HL-60 (cell line): Measurements from ENCODE around the gene SLC5A4.

ENCODE experiments used
- DNase-seq, 2 experiments: peaks; one replicate each; pipeline ENCODE4 v3.0.0-alpha.2; 2010 to 2020; ENCODE audit warnings: low read depth in 1 of 2, low spot score in 1 of 2
- H3K27ac ChIP-seq: fragments of 250-450 bp; sonication (Bioruptor Pico); replicated peaks from 2 replicates; pipeline ENCODE4 v1.5.1; 2020; ENCODE audit warnings: mild to moderate bottlenecking, moderate library complexity
- H3K27me3 ChIP-seq: fragments of 250-450 bp; sonication (Bioruptor Pico); 2 replicates; pipeline ENCODE4 v1.5.1; 2021; ENCODE audit warnings: mild to moderate bottlenecking, moderate library complexity; ENCODE audit not compliant: insufficient read depth, poor library complexity, severe bottlenecking
- H3K4me3 ChIP-seq: replicated peaks from 2 replicates; pipeline ENCODE4 v1.5.1; 2011; ENCODE audit warnings: mild to moderate bottlenecking, control low read depth, low read length; ENCODE audit not compliant: insufficient read depth
- GABPA ChIP-seq: IDR thresholded peaks from 2 replicates; pipeline ENCODE4 v1.6.1; 2012; ENCODE audit warnings: low read depth
- POLR2AphosphoS5 ChIP-seq: IDR thresholded peaks from 2 replicates; pipeline ENCODE4 v1.6.1; 2012; ENCODE audit warnings: low read depth
- SPI1 ChIP-seq: IDR thresholded peaks from 2 replicates; pipeline ENCODE4 v1.6.1; 2012; ENCODE audit warnings: low read depth, mild to moderate bottlenecking, borderline replicate concordance
- TF ChIP-seq, protein P1 (sequence below): IDR thresholded peaks from 2 replicates; pipeline ENCODE4 v1.6.1; 2012; ENCODE audit warnings: low read depth; ENCODE audit not compliant: insufficient replicate concordance
- TF ChIP-seq, protein P2 (sequence below): IDR thresholded peaks from one replicate; pipeline ENCODE4 v1.5.1; 2011; ENCODE audit warnings: low read length, control low read depth, inconsistent platforms; ENCODE audit not compliant: insufficient read depth

Gene SLC5A4

DNA sequence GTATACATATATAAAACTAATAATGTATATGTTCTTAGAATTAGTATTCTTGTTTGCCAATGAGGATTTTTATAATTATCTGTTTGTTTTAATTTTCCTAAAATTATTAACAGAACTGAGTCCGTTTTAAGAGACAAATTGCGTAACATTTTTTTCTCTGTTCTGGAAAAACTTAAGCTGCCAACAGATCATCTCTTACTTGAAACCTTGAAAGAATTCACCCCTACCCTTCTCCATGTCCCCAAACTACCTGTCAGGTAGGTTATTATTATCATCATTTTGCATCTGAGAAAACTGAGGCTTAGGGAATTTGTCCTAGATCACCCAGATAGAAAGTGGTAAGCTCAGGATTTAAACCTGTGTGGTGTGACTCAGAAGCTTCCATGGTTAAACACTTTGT lies 14.7 kb downstream of the SLC5A4 start:
- no peak overlapping the region for H3K4me3 ChIP-seq
- H3K27me3 ChIP-seq: no peaks in the 10 kb centered on the region
- no peak for DNase-seq
- TF ChIP-seq, protein P1, sequence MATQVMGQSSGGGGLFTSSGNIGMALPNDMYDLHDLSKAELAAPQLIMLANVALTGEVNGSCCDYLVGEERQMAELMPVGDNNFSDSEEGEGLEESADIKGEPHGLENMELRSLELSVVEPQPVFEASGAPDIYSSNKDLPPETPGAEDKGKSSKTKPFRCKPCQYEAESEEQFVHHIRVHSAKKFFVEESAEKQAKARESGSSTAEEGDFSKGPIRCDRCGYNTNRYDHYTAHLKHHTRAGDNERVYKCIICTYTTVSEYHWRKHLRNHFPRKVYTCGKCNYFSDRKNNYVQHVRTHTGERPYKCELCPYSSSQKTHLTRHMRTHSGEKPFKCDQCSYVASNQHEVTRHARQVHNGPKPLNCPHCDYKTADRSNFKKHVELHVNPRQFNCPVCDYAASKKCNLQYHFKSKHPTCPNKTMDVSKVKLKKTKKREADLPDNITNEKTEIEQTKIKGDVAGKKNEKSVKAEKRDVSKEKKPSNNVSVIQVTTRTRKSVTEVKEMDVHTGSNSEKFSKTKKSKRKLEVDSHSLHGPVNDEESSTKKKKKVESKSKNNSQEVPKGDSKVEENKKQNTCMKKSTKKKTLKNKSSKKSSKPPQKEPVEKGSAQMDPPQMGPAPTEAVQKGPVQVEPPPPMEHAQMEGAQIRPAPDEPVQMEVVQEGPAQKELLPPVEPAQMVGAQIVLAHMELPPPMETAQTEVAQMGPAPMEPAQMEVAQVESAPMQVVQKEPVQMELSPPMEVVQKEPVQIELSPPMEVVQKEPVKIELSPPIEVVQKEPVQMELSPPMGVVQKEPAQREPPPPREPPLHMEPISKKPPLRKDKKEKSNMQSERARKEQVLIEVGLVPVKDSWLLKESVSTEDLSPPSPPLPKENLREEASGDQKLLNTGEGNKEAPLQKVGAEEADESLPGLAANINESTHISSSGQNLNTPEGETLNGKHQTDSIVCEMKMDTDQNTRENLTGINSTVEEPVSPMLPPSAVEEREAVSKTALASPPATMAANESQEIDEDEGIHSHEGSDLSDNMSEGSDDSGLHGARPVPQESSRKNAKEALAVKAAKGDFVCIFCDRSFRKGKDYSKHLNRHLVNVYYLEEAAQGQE: no peak
- TF ChIP-seq GABPA (no peak), POLR2AphosphoS5 (no peak), SPI1 (no peak)
- TF ChIP-seq, protein P2, sequence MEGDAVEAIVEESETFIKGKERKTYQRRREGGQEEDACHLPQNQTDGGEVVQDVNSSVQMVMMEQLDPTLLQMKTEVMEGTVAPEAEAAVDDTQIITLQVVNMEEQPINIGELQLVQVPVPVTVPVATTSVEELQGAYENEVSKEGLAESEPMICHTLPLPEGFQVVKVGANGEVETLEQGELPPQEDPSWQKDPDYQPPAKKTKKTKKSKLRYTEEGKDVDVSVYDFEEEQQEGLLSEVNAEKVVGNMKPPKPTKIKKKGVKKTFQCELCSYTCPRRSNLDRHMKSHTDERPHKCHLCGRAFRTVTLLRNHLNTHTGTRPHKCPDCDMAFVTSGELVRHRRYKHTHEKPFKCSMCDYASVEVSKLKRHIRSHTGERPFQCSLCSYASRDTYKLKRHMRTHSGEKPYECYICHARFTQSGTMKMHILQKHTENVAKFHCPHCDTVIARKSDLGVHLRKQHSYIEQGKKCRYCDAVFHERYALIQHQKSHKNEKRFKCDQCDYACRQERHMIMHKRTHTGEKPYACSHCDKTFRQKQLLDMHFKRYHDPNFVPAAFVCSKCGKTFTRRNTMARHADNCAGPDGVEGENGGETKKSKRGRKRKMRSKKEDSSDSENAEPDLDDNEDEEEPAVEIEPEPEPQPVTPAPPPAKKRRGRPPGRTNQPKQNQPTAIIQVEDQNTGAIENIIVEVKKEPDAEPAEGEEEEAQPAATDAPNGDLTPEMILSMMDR: no peak
- no peak overlapping the region for H3K27ac ChIP-seq

GRCh38 chr22:32237906-32238305 lies 17.2 kb downstream of the SLC5A4 start:
- H3K4me3 ChIP-seq: no peak overlapping the region
- no peak for DNase-seq
- H3K27me3 ChIP-seq: no peaks in the 10 kb centered on the region
- TF ChIP-seq, protein P1: no peak
- TF ChIP-seq POLR2AphosphoS5: no peak
- no peak for TF ChIP-seq SPI1
- TF ChIP-seq, protein P2: no peak
- no peak for TF ChIP-seq GABPA
- no peak overlapping the region for H3K27ac ChIP-seq

DNA sequence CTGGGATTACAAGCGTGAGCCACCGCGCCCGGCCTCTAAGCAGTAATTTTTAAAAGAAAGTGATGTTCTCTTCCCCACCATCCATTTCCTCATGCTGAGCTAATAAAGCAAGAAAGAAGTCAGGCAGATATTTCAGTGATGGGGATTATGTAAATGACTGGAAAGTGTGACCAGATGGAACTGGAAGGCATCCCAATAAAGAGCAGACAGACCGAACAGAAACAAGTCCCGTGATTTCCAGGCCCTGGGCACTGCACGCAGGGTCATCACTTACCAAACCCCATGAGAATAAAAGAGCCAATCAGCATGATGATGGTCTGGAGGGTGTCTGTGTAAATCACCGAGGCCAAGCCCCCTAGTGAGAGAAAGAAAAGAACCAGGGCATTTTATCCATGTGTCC lies 18.2 kb downstream of the SLC5A4 start:
- Histone ChIP-seq H3K27ac (no peak overlapping the region), H3K27me3 (no peaks in the 10 kb centered on the region), H3K4me3 (no peak overlapping the region)
- DNase-seq: no peak
- TF ChIP-seq, protein P2: no peak
- no peak for TF ChIP-seq POLR2AphosphoS5
- TF ChIP-seq, protein P1: no peak
- no peak for TF ChIP-seq GABPA
- no peak for TF ChIP-seq SPI1
